A673 (cell line): ENCODE results near the gene TTLL7.

Experiments used
- CTCF ChIP-seq: fragments of 300-800, 200-600 bp; sonication (generic); conservative IDR thresholded peaks from 2 replicates; pipeline ENCODE4 v1.5.1; 2017; ENCODE audit warnings: low read depth, mild to moderate bottlenecking, antibody characterized with exemption, low read length, moderate library complexity, mixed read lengths
- EZH2 ChIP-seq: fragments of 200-600 bp; sonication (generic); IDR thresholded peaks from 2 replicates; pipeline ENCODE4 v1.6.1; 2017; ENCODE audit warnings: borderline replicate concordance, low read depth, mild to moderate bottlenecking, mixed read lengths, antibody characterized with exemption, low read length; ENCODE audit not compliant: poor library complexity, severe bottlenecking

DNA sequence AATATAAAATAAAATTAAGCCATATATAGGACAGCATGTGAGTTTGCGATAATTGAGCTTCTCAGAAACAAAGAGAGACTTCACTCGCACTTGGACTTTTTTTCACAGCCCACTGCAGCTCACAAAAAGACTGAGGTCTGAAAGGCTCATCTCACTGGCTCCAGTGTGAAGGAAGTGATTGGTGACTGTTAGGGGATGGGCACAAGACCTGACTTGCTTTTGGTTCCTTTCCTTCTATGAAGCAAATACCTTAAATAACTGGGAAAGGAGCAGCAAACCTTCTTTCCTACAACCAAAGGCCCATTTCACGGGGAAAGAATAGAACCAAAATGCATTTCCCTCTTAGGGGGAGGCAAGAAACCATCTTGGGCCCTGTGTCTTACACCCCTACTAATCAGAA, 13.1 kb upstream of the TTLL7 start:
- TF ChIP-seq CTCF = no peak
- no peak for TF ChIP-seq EZH2
